DOHH2 (cell line): ENCODE data around the gene CATSPERD.

Experiments
- H3F3A ChIP-seq: fragments of 200-600 bp; sonication (generic), shearing (Covaris generic); 2 replicates; pipeline ENCODE4 v1.6.0; 2016; ENCODE audit warnings: antibody characterized with exemption, mild to moderate bottlenecking; ENCODE audit not compliant: control insufficient read depth, insufficient read depth
- H3K27ac ChIP-seq: fragments of 200-600 bp; sonication (generic); 2 replicates; pipeline ENCODE4 v1.5.1; 2014; ENCODE audit warnings: low read depth, mild to moderate bottlenecking, low read length, moderate library complexity
- H3K27me3 ChIP-seq: fragments of 200-600 bp; sonication (generic); 2 replicates; pipeline ENCODE4 v1.6.1; 2014; ENCODE audit warnings: mild to moderate bottlenecking, low read length, mixed read lengths; ENCODE audit not compliant: control insufficient read depth
- H3K36me3 ChIP-seq: fragments of 200-600 bp; sonication (generic); 2 replicates; pipeline ENCODE4 v1.6.1; 2014; ENCODE audit warnings: mild to moderate bottlenecking, low read length, moderate library complexity, mixed read lengths; ENCODE audit not compliant: control insufficient read depth
- H3K4me1 ChIP-seq: fragments of 200-600 bp; sonication (generic); 2 replicates; pipeline ENCODE4 v1.6.1; 2014; ENCODE audit warnings: mild to moderate bottlenecking, low read length, mixed read lengths; ENCODE audit not compliant: control insufficient read depth
- H3K4me2 ChIP-seq: fragments of 200-600 bp; sonication (generic); 2 replicates; pipeline ENCODE4 v1.6.0; 2014; ENCODE audit warnings: mild to moderate bottlenecking, low read length, moderate library complexity
- H3K4me3 ChIP-seq: fragments of 200-600 bp; sonication (generic); 2 replicates; pipeline ENCODE4 v1.5.1; 2014; ENCODE audit warnings: mild to moderate bottlenecking, low read length, mixed read lengths
- H3K79me2 ChIP-seq: fragments of 200-600 bp; sonication (generic); 2 replicates; pipeline ENCODE4 v1.6.1; 2014; ENCODE audit warnings: mild to moderate bottlenecking, low read length, mixed read lengths; ENCODE audit not compliant: control insufficient read depth
- H3K9me2 ChIP-seq: fragments of 200-600 bp; sonication (generic); replicated peaks from 2 replicates; pipeline ENCODE4 v1.6.1; 2014; ENCODE audit warnings: mild to moderate bottlenecking, low read length, mixed read lengths; ENCODE audit not compliant: control insufficient read depth
- H3K9me3 ChIP-seq: fragments of 200-600 bp; sonication (generic); 2 replicates; pipeline ENCODE4 v1.6.1; 2014; ENCODE audit warnings: antibody characterized with exemption, low read length, mixed read lengths; ENCODE audit not compliant: control insufficient read depth, insufficient read depth
- H4K20me1 ChIP-seq: fragments of 200-600 bp; sonication (generic); 2 replicates; pipeline ENCODE4 v1.6.0; 2014; ENCODE audit warnings: low read depth, mild to moderate bottlenecking, antibody characterized with exemption, low read length, moderate library complexity; ENCODE audit not compliant: control insufficient read depth, insufficient read depth
- CTCF ChIP-seq: fragments of 200-600 bp; sonication (generic); IDR thresholded peaks from one replicate; pipeline ENCODE4 v1.5.1; 2014; ENCODE audit warnings: antibody characterized with exemption, mild to moderate bottlenecking, low read depth, low read length; ENCODE audit not compliant: poor library complexity, severe bottlenecking
- EZH2phosphoT487 ChIP-seq: fragments of 200-600 bp; sonication (generic); IDR thresholded peaks from 2 replicates; pipeline ENCODE4 v1.6.1; 2017; ENCODE audit warnings: borderline replicate concordance, mild to moderate bottlenecking, antibody characterized with exemption, low read length, moderate library complexity, mixed read lengths

CATSPERD gene

GRCh38 chr19:5785423-5785822 lies 65.0 kb downstream of the CATSPERD start:
- Histone ChIP-seq H3K4me3 (no peak overlapping the region), H3K4me1 (peaks cover 7% of the 10 kb centered on the region), H3K36me3 (peaks cover 59% of the 10 kb centered on the region), H3K27me3 (no peaks in the 10 kb centered on the region), H3F3A (no peaks in the 10 kb centered on the region), H3K9me2 (no peaks in the 10 kb centered on the region), H4K20me1 (peaks cover 4% of the 10 kb centered on the region; the same call in 1 of the 2 replicates), H3K4me2 (no peak overlapping the region), H3K9me3 (no peaks in the 10 kb centered on the region), H3K79me2 (peaks cover 19% of the 10 kb centered on the region), H3K27ac (no peak overlapping the region)
- TF ChIP-seq EZH2phosphoT487 (no peak), CTCF (no peak)

GRCh38 chr19:5786593-5787408 lies 66.4 kb downstream of the CATSPERD start:
- Histone ChIP-seq H3K79me2 (peaks cover 20% of the 10 kb centered on the region), H3K4me1 (peaks cover 11% of the 10 kb centered on the region), H3F3A (no peaks in the 10 kb centered on the region), H3K27me3 (no peaks in the 10 kb centered on the region), H3K9me3 (no peaks in the 10 kb centered on the region), H4K20me1 (peaks cover 4% of the 10 kb centered on the region; the same call in 1 of the 2 replicates), H3K4me2 (no peak overlapping the region), H3K27ac (no peak overlapping the region), H3K36me3 (peaks cover 62% of the 10 kb centered on the region), H3K9me2 (no peaks in the 10 kb centered on the region), H3K4me3 (no peak overlapping the region)
- no peak for TF ChIP-seq CTCF

- H3F3A ChIP-seq: no peaks in the 10 kb centered on the region
- peaks cover 4% of the 10 kb centered on the region; the same call in 1 of the 2 replicates for H4K20me1 ChIP-seq
- no peaks in the 10 kb centered on the region for H3K9me2 ChIP-seq
- TF ChIP-seq CTCF: no peak
- no peak for TF ChIP-seq EZH2phosphoT487
- H3K4me2 ChIP-seq: no peak overlapping the region
- peaks cover 61% of the 10 kb centered on the region for H3K36me3 ChIP-seq
- peaks cover 20% of the 10 kb centered on the region for H3K79me2 ChIP-seq
- no peak overlapping the region for H3K27ac ChIP-seq
- no peaks in the 10 kb centered on the region for H3K27me3 ChIP-seq
- peaks cover 11% of the 10 kb centered on the region for H3K4me1 ChIP-seq
- H3K9me3 ChIP-seq: no peaks in the 10 kb centered on the region
- H3K4me3 ChIP-seq: no peak overlapping the region
Observed at GRCh38 chr19:5787409-5788182, 67.2 kb downstream of the CATSPERD start.
